HG03095 (cell line): ENCODE data around the gene PHF24.
"Not testable (repeated sequence)": the region's sequence is repeated elsewhere in the genome, so short reads cannot be mapped to it uniquely, and the experiment has no call there.

Experiments used
- ATAC-seq: cut with Tn5 transposase; IDR thresholded peaks from one replicate; pipeline ENCODE4 v1.9.1; 2021; ENCODE audit warnings: moderate library complexity; ENCODE audit not compliant: unreplicated experiment

Gene PHF24

GRCh38 chr9:34957492-34958410 is at the start of gene PHF24:
PHF24 (plus strand) TSS chr9:34958285; CDS start chr9:34971299, 13,014 bp downstream.
- ATAC-seq, result no peak

GRCh38 chr9:34927061-34927460 is 31.0 kb upstream of the PHF24 start:
- no peak for ATAC-seq

- ATAC-seq, result no peak
Observed at GRCh38 chr9:34928921-34929320, 29.2 kb upstream of the PHF24 start.

GRCh38 chr9:34929506-34930102 is 28.5 kb upstream of the PHF24 start:
- no peak for ATAC-seq

- not testable (repeated sequence) for ATAC-seq
Observed at GRCh38 chr9:34939989-34940388, 18.1 kb upstream of the PHF24 start.

- no peak for ATAC-seq
Observed at GRCh38 chr9:34948451-34948850, 9.6 kb upstream of the PHF24 start.

- no peak for ATAC-seq
Observed at GRCh38 chr9:34954225-34954624, 3.9 kb upstream of the PHF24 start.

GRCh38 chr9:34956066-34956465 is 2.0 kb upstream of the PHF24 start:
- ATAC-seq, result not testable (repeated sequence)

- peak; percentile 67 for ATAC-seq
Observed at GRCh38 chr9:34956648-34957047, 1.4 kb upstream of the PHF24 start.

- no peak for ATAC-seq
Observed at GRCh38 chr9:34958411-34958982, 412 bp downstream of the PHF24 start.

GRCh38 chr9:34959461-34959860 is 1.4 kb downstream of the PHF24 start:
- ATAC-seq, result no peak

- ATAC-seq, result no peak
Observed at GRCh38 chr9:34961574-34962490, 3.7 kb downstream of the PHF24 start.

- no peak for ATAC-seq
Observed at GRCh38 chr9:34962546-34962945, 4.5 kb downstream of the PHF24 start.

GRCh38 chr9:34963552-34963951 is 5.5 kb downstream of the PHF24 start:
- no peak for ATAC-seq

GRCh38 chr9:34964458-34964857 is 6.4 kb downstream of the PHF24 start:
- no peak for ATAC-seq

- ATAC-seq, result no peak
Observed at GRCh38 chr9:34971146-34971811, 13.2 kb downstream of the PHF24 start.

- no peak for ATAC-seq
Observed at GRCh38 chr9:34974664-34975063, 16.6 kb downstream of the PHF24 start.

- no peak for ATAC-seq
Observed at GRCh38 chr9:34976441-34976840, 18.4 kb downstream of the PHF24 start.

GRCh38 chr9:34976992-34977391 is 18.9 kb downstream of the PHF24 start:
- no peak for ATAC-seq

GRCh38 chr9:34980181-34980761 is 22.2 kb downstream of the PHF24 start:
- no peak for ATAC-seq
